RWPE2 (cell line): ENCODE data around the gene NHS.

Experiments used
- ATAC-seq: fragments of 200-7000 bp; cut with Tn5 transposase; 3 replicates; pipeline ENCODE4 v1.9.1; 2021; ENCODE audit warnings: low read depth
- DNase-seq: peaks from one replicate; pipeline ENCODE4 v3.0.0-alpha.2; 2020; ENCODE audit warnings: low spot score
- H3K27ac ChIP-seq: fragments of 450-650 bp; 2 replicates; pipeline ENCODE4 v1.5.1; 2017; ENCODE audit warnings: mild to moderate bottlenecking; ENCODE audit not compliant: poor library complexity, severe bottlenecking
- H3K27me3 ChIP-seq: fragments of 250-450 bp; sonication (Bioruptor Pico); 2 replicates; pipeline ENCODE4 v1.5.1; 2021; ENCODE audit warnings: mild to moderate bottlenecking, moderate library complexity; ENCODE audit not compliant: insufficient read depth, poor library complexity, severe bottlenecking
- H3K36me3 ChIP-seq: fragments of 250-450 bp; sonication (Bioruptor Pico); 2 replicates; pipeline ENCODE4 v1.5.1; 2020; ENCODE audit warnings: low read depth, mild to moderate bottlenecking, moderate library complexity
- H3K4me1 ChIP-seq: fragments of 250-450 bp; sonication (Bioruptor Pico); 2 replicates; pipeline ENCODE4 v1.5.1; 2021; ENCODE audit warnings: mild to moderate bottlenecking, moderate library complexity; ENCODE audit not compliant: insufficient read depth, poor library complexity, severe bottlenecking
- H3K4me3 ChIP-seq: fragments of 250-450 bp; sonication (Bioruptor Pico); 2 replicates; pipeline ENCODE4 v1.5.1; 2021; ENCODE audit warnings: mild to moderate bottlenecking, moderate library complexity; ENCODE audit not compliant: severe bottlenecking
- H3K9me3 ChIP-seq: fragments of 250-450 bp; sonication (Bioruptor Pico); 2 replicates; pipeline ENCODE4 v1.5.1; 2021; ENCODE audit warnings: mild to moderate bottlenecking, moderate library complexity; ENCODE audit not compliant: severe bottlenecking
- TF ChIP-seq, protein P1 (sequence below): fragments of 450-650 bp; IDR thresholded peaks from one replicate; pipeline ENCODE4 v1.5.1; 2017; ENCODE audit warnings: mild to moderate bottlenecking, moderate library complexity; ENCODE audit not compliant: poor library complexity, severe bottlenecking

Gene NHS

GRCh38 chrX:17527922-17528321, 152.9 kb downstream of the NHS start:
- Histone ChIP-seq H3K9me3 (no peaks in the 10 kb centered on the region), H3K27me3 (no peaks in the 10 kb centered on the region), H3K27ac (no peak overlapping the region), H3K4me3 (no peak overlapping the region), H3K4me1 (no peaks in the 10 kb centered on the region), H3K36me3 (no peaks in the 10 kb centered on the region)
- DNase-seq (no peak), ATAC-seq (no peak)
- TF ChIP-seq, protein P1, sequence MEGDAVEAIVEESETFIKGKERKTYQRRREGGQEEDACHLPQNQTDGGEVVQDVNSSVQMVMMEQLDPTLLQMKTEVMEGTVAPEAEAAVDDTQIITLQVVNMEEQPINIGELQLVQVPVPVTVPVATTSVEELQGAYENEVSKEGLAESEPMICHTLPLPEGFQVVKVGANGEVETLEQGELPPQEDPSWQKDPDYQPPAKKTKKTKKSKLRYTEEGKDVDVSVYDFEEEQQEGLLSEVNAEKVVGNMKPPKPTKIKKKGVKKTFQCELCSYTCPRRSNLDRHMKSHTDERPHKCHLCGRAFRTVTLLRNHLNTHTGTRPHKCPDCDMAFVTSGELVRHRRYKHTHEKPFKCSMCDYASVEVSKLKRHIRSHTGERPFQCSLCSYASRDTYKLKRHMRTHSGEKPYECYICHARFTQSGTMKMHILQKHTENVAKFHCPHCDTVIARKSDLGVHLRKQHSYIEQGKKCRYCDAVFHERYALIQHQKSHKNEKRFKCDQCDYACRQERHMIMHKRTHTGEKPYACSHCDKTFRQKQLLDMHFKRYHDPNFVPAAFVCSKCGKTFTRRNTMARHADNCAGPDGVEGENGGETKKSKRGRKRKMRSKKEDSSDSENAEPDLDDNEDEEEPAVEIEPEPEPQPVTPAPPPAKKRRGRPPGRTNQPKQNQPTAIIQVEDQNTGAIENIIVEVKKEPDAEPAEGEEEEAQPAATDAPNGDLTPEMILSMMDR, result no peak

DNA sequence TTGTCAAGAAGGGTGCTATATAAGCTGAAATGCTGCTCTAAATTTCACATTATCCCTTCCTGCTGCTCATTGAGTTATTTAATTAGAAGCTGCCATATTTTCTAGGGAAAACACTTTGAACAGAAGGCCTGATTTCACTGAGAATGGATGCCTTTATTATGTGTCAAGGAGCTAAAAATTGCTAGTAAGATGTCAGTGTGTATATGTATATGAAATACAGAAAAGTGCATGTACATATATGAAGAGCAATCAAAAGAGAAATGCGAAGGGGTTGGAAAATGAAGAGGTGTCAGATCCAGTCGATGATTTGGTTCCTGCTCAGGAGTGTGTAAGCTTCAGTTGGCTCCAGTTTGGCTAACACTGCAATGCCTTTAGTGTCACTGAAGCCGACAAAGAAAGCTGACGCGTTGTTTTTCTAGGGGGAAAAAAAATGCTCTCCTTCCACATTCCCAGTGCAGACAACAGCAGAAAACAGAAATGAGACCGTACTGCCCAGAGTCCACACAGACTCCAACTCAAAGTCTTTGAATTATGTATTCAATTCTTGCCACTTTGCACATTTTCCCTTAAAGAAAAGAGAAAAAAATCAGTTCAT, 154.2 kb downstream of the NHS start:
- DNase-seq, result no peak
- Histone ChIP-seq H3K27ac (no peak overlapping the region), H3K27me3 (no peaks in the 10 kb centered on the region), H3K36me3 (no peaks in the 10 kb centered on the region), H3K4me1 (no peaks in the 10 kb centered on the region), H3K9me3 (no peaks in the 10 kb centered on the region), H3K4me3 (no peak overlapping the region)
- no peak for ATAC-seq
- TF ChIP-seq, protein P1, result no peak

- H3K4me1 ChIP-seq, result no peaks in the 10 kb centered on the region
- H3K4me3 ChIP-seq, result no peak overlapping the region
- TF ChIP-seq, protein P1, result no peak
- no peak for DNase-seq
- no peaks in the 10 kb centered on the region for H3K36me3 ChIP-seq
- no peak overlapping the region for H3K27ac ChIP-seq
- no peaks in the 10 kb centered on the region for H3K27me3 ChIP-seq
- ATAC-seq, result no peak
- no peaks in the 10 kb centered on the region for H3K9me3 ChIP-seq
Observed at GRCh38 chrX:17531500-17531899, 156.5 kb downstream of the NHS start.

GRCh38 chrX:17535229-17535628, 160.2 kb downstream of the NHS start:
- H3K4me1 ChIP-seq, result no peaks in the 10 kb centered on the region
- ATAC-seq, result no peak
- TF ChIP-seq, protein P1, result peak; percentile 24
- no peaks in the 10 kb centered on the region for H3K9me3 ChIP-seq
- H3K36me3 ChIP-seq, result no peaks in the 10 kb centered on the region
- no peak overlapping the region for H3K4me3 ChIP-seq
- no peak for DNase-seq
- H3K27me3 ChIP-seq, result no peaks in the 10 kb centered on the region
- no peak overlapping the region for H3K27ac ChIP-seq

DNA sequence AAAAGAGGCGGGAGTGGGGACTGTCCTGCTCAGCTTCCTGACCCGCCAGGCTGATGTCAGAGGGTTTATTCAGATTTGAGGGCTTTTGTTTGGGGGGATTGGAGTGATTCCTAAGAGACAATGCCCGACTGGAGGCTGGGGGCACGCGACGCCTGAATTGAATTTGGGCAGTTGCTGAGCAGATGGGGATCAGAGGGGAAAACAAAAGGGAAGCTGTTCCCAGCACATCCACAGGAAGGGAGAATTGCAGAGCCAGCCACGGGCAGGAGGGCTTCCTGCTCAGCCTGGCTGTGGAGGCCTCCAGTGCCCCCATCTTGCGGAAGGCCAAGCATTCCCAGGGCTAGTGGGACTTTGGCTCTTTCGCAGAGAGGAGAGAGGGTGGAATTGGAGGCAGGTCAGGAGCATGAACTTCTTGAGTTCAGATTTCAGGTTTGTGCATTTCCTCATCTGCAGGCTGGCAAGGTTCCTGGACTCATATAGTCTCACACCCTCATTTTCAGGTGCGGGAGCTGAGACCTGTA, 162.8 kb downstream of the NHS start:
- DNase-seq (no peak), ATAC-seq (no peak)
- TF ChIP-seq, protein P1, result no peak
- no peaks in the 10 kb centered on the region for H3K4me1 ChIP-seq
- no peak overlapping the region for H3K4me3 ChIP-seq
- H3K9me3 ChIP-seq, result no peaks in the 10 kb centered on the region
- no peaks in the 10 kb centered on the region for H3K27me3 ChIP-seq
- H3K36me3 ChIP-seq, result no peaks in the 10 kb centered on the region
- H3K27ac ChIP-seq, result no peak overlapping the region
